Parathyroid adenoma (tissue), 2 donors: ENCODE data around the gene FAM131B.

Experiments used
- H2AFZ ChIP-seq: fragments of 300-600 bp; sonication (generic); one replicate; pipeline ENCODE4 v1.7.0; 2017; ENCODE audit warnings: antibody characterized with exemption, mild to moderate bottlenecking
- H3K27ac ChIP-seq: fragments of 300-600 bp; sonication (generic); one replicate; pipeline ENCODE4 v1.7.0; 2017
- H3K27me3 ChIP-seq: fragments of 300-600 bp; sonication (generic); one replicate; pipeline ENCODE4 v1.7.0; 2017; ENCODE audit warnings: low read length; ENCODE audit not compliant: control insufficient read depth, insufficient read depth
- H3K36me3 ChIP-seq: fragments of 300-600 bp; sonication (generic); one replicate; pipeline ENCODE4 v1.7.0; 2017; ENCODE audit warnings: low read length; ENCODE audit not compliant: control insufficient read depth, insufficient read depth
- H3K4me1 ChIP-seq: fragments of 300-600 bp; sonication (generic); one replicate; pipeline ENCODE4 v1.7.0; 2017; ENCODE audit warnings: control low read depth
- H3K4me2 ChIP-seq: fragments of 300-600 bp; sonication (generic); one replicate; pipeline ENCODE4 v1.7.0; 2017; ENCODE audit warnings: low read length
- H3K4me3 ChIP-seq: fragments of 300-600 bp; sonication (generic); one replicate; pipeline ENCODE4 v1.7.0; 2017; ENCODE audit warnings: low read depth, low read length
- H3K79me2 ChIP-seq: fragments of 300-600 bp; sonication (generic); one replicate; pipeline ENCODE4 v1.7.0; 2017; ENCODE audit warnings: control low read depth
- H3K9ac ChIP-seq: fragments of 300-600 bp; sonication (generic); one replicate; pipeline ENCODE4 v1.7.0; 2017; ENCODE audit warnings: mild to moderate bottlenecking
- H3K9me3 ChIP-seq: fragments of 300-600 bp; sonication (generic); one replicate; pipeline ENCODE4 v1.7.0; 2017; ENCODE audit warnings: low read length; ENCODE audit not compliant: control insufficient read depth
- CTCF ChIP-seq: fragments of 300-600 bp; sonication (generic); IDR thresholded peaks from one replicate; pipeline ENCODE4 v1.7.0; 2017; ENCODE audit warnings: antibody characterized with exemption, mild to moderate bottlenecking
- donor health status: primary hyperparathyroidism.

FAM131B gene

GRCh38 chr7:143361552-143362130 lies 872 bp downstream of the FAM131B start:
- H3K9me3 ChIP-seq: no peaks in the 10 kb centered on the region
- H3K27me3 ChIP-seq: no peaks in the 10 kb centered on the region
- peak overlapping the region; percentile 88 for H3K4me2 ChIP-seq
- peak overlapping the region; percentile 47 for H3K4me3 ChIP-seq
- no peaks in the 10 kb centered on the region for H3K4me1 ChIP-seq
- TF ChIP-seq CTCF: no peak
- H3K79me2 ChIP-seq: no peaks in the 10 kb centered on the region
- H3K36me3 ChIP-seq: no peaks in the 10 kb centered on the region
- peak overlapping the region; percentile 74 for H2AFZ ChIP-seq
- no peak overlapping the region for H3K9ac ChIP-seq
- H3K27ac ChIP-seq: no peak overlapping the region

GRCh38 chr7:143360788-143361551 lies 1.5 kb downstream of the FAM131B start:
- Histone ChIP-seq H3K9me3 (no peaks in the 10 kb centered on the region), H3K9ac (no peak overlapping the region), H3K4me3 (no peak overlapping the region), H3K27me3 (no peaks in the 10 kb centered on the region), H3K27ac (no peak overlapping the region), H3K79me2 (no peaks in the 10 kb centered on the region), H3K4me1 (no peaks in the 10 kb centered on the region), H3K4me2 (no peak overlapping the region), H3K36me3 (no peaks in the 10 kb centered on the region), H2AFZ (no peak overlapping the region)
- no peak for TF ChIP-seq CTCF

DNA sequence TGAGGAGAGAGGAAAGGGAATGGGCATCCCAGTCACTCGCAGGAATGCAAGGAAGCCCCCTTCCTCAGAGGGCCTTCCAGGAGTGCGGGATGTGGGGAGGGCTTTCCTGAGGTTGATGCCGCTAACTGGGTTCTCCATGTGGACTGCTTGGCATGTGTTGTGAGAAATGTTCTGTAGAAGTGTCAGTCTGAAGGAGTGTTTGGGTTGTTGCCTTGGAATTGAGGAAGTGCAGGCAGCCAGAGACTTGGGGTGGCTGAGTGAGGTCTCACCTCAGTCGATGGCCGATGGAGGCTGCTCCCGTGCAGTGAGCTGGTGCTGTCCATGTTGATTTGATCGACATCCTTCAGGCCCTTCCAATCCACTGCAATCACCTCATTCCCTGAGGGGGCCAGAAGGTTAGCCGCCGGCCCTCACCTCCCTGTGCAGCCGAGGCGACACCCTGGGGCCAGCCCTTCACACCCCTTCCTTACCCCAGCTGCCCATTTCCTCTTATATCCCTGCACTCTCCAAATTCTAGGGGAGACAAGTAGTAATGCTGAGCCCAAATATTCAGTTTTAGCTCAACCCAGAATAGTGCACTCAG lies 2.7 kb downstream of the FAM131B start:
- Histone ChIP-seq H3K9me3 (no peaks in the 10 kb centered on the region), H3K27ac (no peak overlapping the region), H3K27me3 (no peaks in the 10 kb centered on the region), H2AFZ (no peak overlapping the region), H3K9ac (no peak overlapping the region), H3K36me3 (no peaks in the 10 kb centered on the region), H3K4me3 (no peak overlapping the region), H3K79me2 (no peaks in the 10 kb centered on the region), H3K4me1 (no peaks in the 10 kb centered on the region), H3K4me2 (no peak overlapping the region)
- no peak for TF ChIP-seq CTCF

GRCh38 chr7:143358626-143359025 lies 3.9 kb downstream of the FAM131B start:
- Histone ChIP-seq H3K79me2 (no peaks in the 10 kb centered on the region), H3K4me2 (no peak overlapping the region), H3K36me3 (no peaks in the 10 kb centered on the region), H3K9me3 (no peaks in the 10 kb centered on the region), H3K4me1 (no peaks in the 10 kb centered on the region), H3K4me3 (no peak overlapping the region), H3K27ac (no peak overlapping the region), H3K27me3 (no peaks in the 10 kb centered on the region), H2AFZ (no peak overlapping the region), H3K9ac (no peak overlapping the region)
- TF ChIP-seq CTCF: no peak
